Smooth muscle cell (in vitro differentiated cells): ENCODE measurements around the gene SDCCAG8. TPM values are rescaled to one million over a fixed set of nuclear protein-coding genes. Genes with fewer than 3 reads are reported as not detected.

ENCODE experiments used
- DNase-seq: peaks from one replicate; lab custom pipeline; 2025; ENCODE audit not compliant: unreplicated experiment; lab: John Stamatoyannopoulos, UW
- H2AFZ ChIP-seq: fragments of 200-600 bp; sonication (generic); 2 replicates; pipeline ENCODE4 v1.6.0; 2016; ENCODE audit warnings: antibody characterized with exemption, low read depth, mild to moderate bottlenecking
- H3F3A ChIP-seq: fragments of 200-600 bp; sonication (generic); 2 replicates; pipeline ENCODE4 v1.6.0; 2017; ENCODE audit warnings: antibody characterized with exemption, low read depth
- H3K27ac ChIP-seq: fragments of 200-600 bp; sonication (generic); 2 replicates; pipeline ENCODE4 v1.5.1; 2016; ENCODE audit warnings: low read depth, mild to moderate bottlenecking
- H3K27me3 ChIP-seq: fragments of 200-600 bp; sonication (generic); 2 replicates; pipeline ENCODE4 v1.6.1; 2016; ENCODE audit warnings: low read depth, mild to moderate bottlenecking
- H3K36me3 ChIP-seq: fragments of 200-600 bp; sonication (generic); 2 replicates; pipeline ENCODE4 v1.5.1; 2016; ENCODE audit warnings: low read depth
- H3K4me1 ChIP-seq: fragments of 200-600 bp; sonication (generic); 2 replicates; pipeline ENCODE4 v1.5.1; 2016; ENCODE audit warnings: low read depth
- H3K4me2 ChIP-seq: fragments of 200-600 bp; sonication (generic); 2 replicates; pipeline ENCODE4 v1.6.0; 2016; ENCODE audit warnings: mild to moderate bottlenecking
- H3K4me3 ChIP-seq: fragments of 200-600 bp; sonication (generic); 2 replicates; pipeline ENCODE4 v1.5.1; 2016; ENCODE audit warnings: mild to moderate bottlenecking
- H3K79me2 ChIP-seq: fragments of 200-600 bp; sonication (generic); 2 replicates; pipeline ENCODE4 v1.6.0; 2016; ENCODE audit warnings: low read depth, mild to moderate bottlenecking
- H3K9ac ChIP-seq: fragments of 200-600 bp; sonication (generic); 2 replicates; pipeline ENCODE4 v1.6.0; 2016; ENCODE audit warnings: low read depth
- H3K9me3 ChIP-seq: fragments of 200-600 bp; sonication (generic); replicated peaks from 2 replicates; pipeline ENCODE4 v1.5.1; 2016; ENCODE audit warnings: low read depth
- H4K20me1 ChIP-seq: fragments of 200-600 bp; sonication (generic); 2 replicates; pipeline ENCODE4 v1.6.0; 2016; ENCODE audit warnings: low read depth
- CTCF ChIP-seq: fragments of 200-600 bp; sonication (generic); IDR thresholded peaks from 2 replicates; pipeline ENCODE4 v1.5.1; 2017; ENCODE audit warnings: borderline replicate concordance, mild to moderate bottlenecking, antibody characterized with exemption; ENCODE audit not compliant: insufficient read depth, poor library complexity, severe bottlenecking
- WGBS: methylation state at CpG from one replicate; pipeline ENCODE4 v1.1.7; 2016; ENCODE audit warnings: low lambda C conversion rate; 5-methylcytosine and 5-hydroxymethylcytosine counted together
- polyA plus RNA-seq: library from polyadenylated mRNA; unstranded; fragments of >200 nt; fragmentation: Nextera tagmentation; extraction: Ambion mirVana; gene quantifications from 2 replicates; pipeline ENCODE4 v1.2.1, GENCODE V29; 2016
- total RNA-seq: library from RNA; depleted of rRNA; stranded (reverse); fragments of >200 nt; gene quantifications from 2 replicates; pipeline ENCODE4 v1.2.3, GENCODE V29; 2014

Gene SDCCAG8
- total and polyA plus RNA-seq, 2 experiments from 2014 or later = 30.9 to 33.4 TPM

GRCh38 chr1:243367314-243367713 lies 111.5 kb downstream of the SDCCAG8 start:
- Histone ChIP-seq H2AFZ (no peak overlapping the region), H3K4me3 (no peak overlapping the region), H3K4me1 (no peaks in the 10 kb centered on the region), H3K27me3 (no peaks in the 10 kb centered on the region), H3K79me2 (no peaks in the 10 kb centered on the region), H3F3A (no peaks in the 10 kb centered on the region), H3K4me2 (no peak overlapping the region), H3K9ac (no peak overlapping the region), H3K36me3 (no peaks in the 10 kb centered on the region), H3K9me3 (no peaks in the 10 kb centered on the region), H3K27ac (no peak overlapping the region), H4K20me1 (no peaks in the 10 kb centered on the region)
- no peak for DNase-seq
- TF ChIP-seq CTCF = no peak

GRCh38 chr1:243374412-243374811 lies 118.6 kb downstream of the SDCCAG8 start:
- Histone ChIP-seq H3K4me1 (no peaks in the 10 kb centered on the region), H3K27me3 (no peaks in the 10 kb centered on the region), H4K20me1 (no peaks in the 10 kb centered on the region), H3K79me2 (no peaks in the 10 kb centered on the region), H3K9ac (no peak overlapping the region), H3K27ac (no peak overlapping the region), H3K4me3 (no peak overlapping the region), H3K36me3 (no peaks in the 10 kb centered on the region), H3F3A (no peaks in the 10 kb centered on the region), H3K4me2 (no peak overlapping the region), H3K9me3 (peaks cover 9% of the 10 kb centered on the region), H2AFZ (no peak overlapping the region)
- no peak for DNase-seq
- WGBS = 98% methylated on average over 4 of the region's 4 CpGs
- no peak for TF ChIP-seq CTCF

GRCh38 chr1:243375596-243375995 lies 119.8 kb downstream of the SDCCAG8 start:
- TF ChIP-seq CTCF = no peak
- no peaks in the 10 kb centered on the region for H3K36me3 ChIP-seq
- H3K9me3 ChIP-seq = peaks cover 9% of the 10 kb centered on the region
- no peak overlapping the region for H2AFZ ChIP-seq
- WGBS = 82% methylated on average over 1 of the region's 1 CpG
- H3K9ac ChIP-seq = no peak overlapping the region
- no peak overlapping the region for H3K27ac ChIP-seq
- H3K4me1 ChIP-seq = no peaks in the 10 kb centered on the region
- no peak for DNase-seq
- H3K4me2 ChIP-seq = no peak overlapping the region
- no peaks in the 10 kb centered on the region for H3K27me3 ChIP-seq
- H4K20me1 ChIP-seq = no peaks in the 10 kb centered on the region
- H3K4me3 ChIP-seq = no peak overlapping the region
- H3F3A ChIP-seq = no peaks in the 10 kb centered on the region
- no peaks in the 10 kb centered on the region for H3K79me2 ChIP-seq

GRCh38 chr1:243378669-243379068 lies 122.8 kb downstream of the SDCCAG8 start:
- H3K27me3 ChIP-seq = no peaks in the 10 kb centered on the region
- peaks cover 4% of the 10 kb centered on the region for H3K9me3 ChIP-seq
- H2AFZ ChIP-seq = no peak overlapping the region
- WGBS = 90% methylated on average over 3 of the region's 3 CpGs
- H3K4me1 ChIP-seq = no peaks in the 10 kb centered on the region
- H3K27ac ChIP-seq = no peak overlapping the region
- no peaks in the 10 kb centered on the region for H3F3A ChIP-seq
- no peaks in the 10 kb centered on the region for H4K20me1 ChIP-seq
- no peak overlapping the region for H3K9ac ChIP-seq
- no peak overlapping the region for H3K4me2 ChIP-seq
- no peaks in the 10 kb centered on the region for H3K36me3 ChIP-seq
- TF ChIP-seq CTCF = no peak
- no peaks in the 10 kb centered on the region for H3K79me2 ChIP-seq
- DNase-seq = no peak
- H3K4me3 ChIP-seq = no peak overlapping the region
